ENCODE results near the gene NKG7.

GRCh38 chr19:51354742-51355148 lies 17.7 kb downstream of the NKG7 start:
- TF ChIP-seq CTCF (conservative IDR thresholded peaks at IDR 0.05; ENCODE audit: low read depth, low read length): no peak
- no peak for TF ChIP-seq EZH2 (IDR thresholded peaks at IDR 0.05; ENCODE audit: low read length, unreplicated experiment)

Data from PC-3 (cell line).